Measurements from ENCODE around the gene MED31.
"Not testable (repeated sequence)": the region's sequence is repeated elsewhere in the genome, so short reads cannot be mapped to it uniquely, and the experiment has no call there.

The MED31 gene

GRCh38 chr17:6677946-6678345 is 26.5 kb upstream of the MED31 start:
- DNase-seq (ENCODE audit: low read depth, low spot score) = no peak
- H3K27ac ChIP-seq = no peak overlapping the region

- DNase-seq (ENCODE audit: low read depth, low spot score) = no peak
Measured at GRCh38 chr17:6677158-6677831, 25.9 kb upstream of the MED31 start.

GRCh38 chr17:6676802-6677157 is 25.4 kb upstream of the MED31 start:
- no peak for DNase-seq (ENCODE audit: low read depth, low spot score)

More at GRCh38 chr17:6677158-6677831, 25.9 kb upstream of the MED31 start:
- H3K27ac ChIP-seq = no peak overlapping the region

GRCh38 chr17:6675201-6675825 is 23.9 kb upstream of the MED31 start:
- H3K27ac ChIP-seq = no peak overlapping the region
- no peak for DNase-seq (ENCODE audit: low read depth, low spot score)

More at GRCh38 chr17:6676802-6677157, 25.4 kb upstream of the MED31 start:
- no peak overlapping the region for H3K27ac ChIP-seq

GRCh38 chr17:6674586-6674985 is 23.2 kb upstream of the MED31 start:
- H3K27ac ChIP-seq = no peak overlapping the region
- DNase-seq (ENCODE audit: low read depth, low spot score) = no peak

GRCh38 chr17:6671431-6671830 is 20.0 kb upstream of the MED31 start:
- peak overlapping the region; percentile 96 for H3K27ac ChIP-seq
- no peak for DNase-seq (ENCODE audit: low read depth, low spot score)

GRCh38 chr17:6670999-6671398 is 19.6 kb upstream of the MED31 start:
- peak overlapping the region; percentile 96 for H3K27ac ChIP-seq
- no peak for DNase-seq (ENCODE audit: low read depth, low spot score)

- DNase-seq (ENCODE audit: low read depth, low spot score) = no peak
- peak overlapping the region; percentile 96 for H3K27ac ChIP-seq
Measured at GRCh38 chr17:6670571-6670970, 19.2 kb upstream of the MED31 start.

GRCh38 chr17:6669479-6670212 is 18.2 kb upstream of the MED31 start:
- peak; percentile 96 for DNase-seq (ENCODE audit: low read depth, low spot score)
- peak overlapping the region; percentile 96 for H3K27ac ChIP-seq

- peak; percentile 39 for DNase-seq (ENCODE audit: low read depth, low spot score)
- peak overlapping the region; percentile 96 for H3K27ac ChIP-seq
Measured at GRCh38 chr17:6668727-6669425, 17.5 kb upstream of the MED31 start.

- H3K27ac ChIP-seq = peak overlapping the region; percentile 96
Measured at GRCh38 chr17:6668219-6668618, 16.8 kb upstream of the MED31 start.

GRCh38 chr17:6667516-6667915 is 16.1 kb upstream of the MED31 start:
- no peak for DNase-seq (ENCODE audit: low read depth, low spot score)
- peak overlapping the region; percentile 66 for H3K27ac ChIP-seq

More at GRCh38 chr17:6668219-6668618, 16.8 kb upstream of the MED31 start:
- no peak for DNase-seq (ENCODE audit: low read depth, low spot score)

GRCh38 chr17:6666557-6666956 is 15.2 kb upstream of the MED31 start:
- DNase-seq (ENCODE audit: low read depth, low spot score) = no peak
- peak overlapping the region; percentile 66 for H3K27ac ChIP-seq

GRCh38 chr17:6666077-6666521 is 14.7 kb upstream of the MED31 start:
- DNase-seq (ENCODE audit: low read depth, low spot score) = no peak
- H3K27ac ChIP-seq = peak overlapping the region; percentile 66

GRCh38 chr17:6663200-6663599 is 11.8 kb upstream of the MED31 start:
- not testable (repeated sequence) for H3K27ac ChIP-seq; DNase-seq (ENCODE audit: low read depth, low spot score)

GRCh38 chr17:6661464-6661848 is 10.1 kb upstream of the MED31 start:
- DNase-seq (ENCODE audit: low read depth, low spot score) = no peak
- H3K27ac ChIP-seq = no peak overlapping the region

GRCh38 chr17:6660805-6661463 is 9.5 kb upstream of the MED31 start:
- no peak overlapping the region for H3K27ac ChIP-seq
- DNase-seq (ENCODE audit: low read depth, low spot score) = no peak

GRCh38 chr17:6660101-6660500 is 8.7 kb upstream of the MED31 start:
- DNase-seq (ENCODE audit: low read depth, low spot score) = no peak
- H3K27ac ChIP-seq = no peak overlapping the region

- not testable (repeated sequence) for H3K27ac ChIP-seq; DNase-seq (ENCODE audit: low read depth, low spot score)
Measured at GRCh38 chr17:6658411-6658810, 7.0 kb upstream of the MED31 start.

- DNase-seq (ENCODE audit: low read depth, low spot score) = no peak
- H3K27ac ChIP-seq = no peak overlapping the region
Measured at GRCh38 chr17:6657633-6658287, 6.4 kb upstream of the MED31 start.
